DMS79 treated with DMSO at 0.1 percent for 48 hours (cell line): ENCODE results near the gene FCRL3.
"Not testable (repeated sequence)": the region's sequence is repeated elsewhere in the genome, so short reads cannot be mapped to it uniquely, and the experiment has no call there.

ENCODE experiments used
- DNase-seq: peaks from one replicate; lab custom pipeline; 2025; lab: John Stamatoyannopoulos, UW

The FCRL3 gene

GRCh38 chr1:157700732-157701131 is at the start of gene FCRL3:
TSS of gene FCRL3 (minus strand) at chr1:157700769. CDS start at chr1:157700489, 280 bp downstream.
- no peak for DNase-seq

GRCh38 chr1:157748262-157748817 is 47.8 kb upstream of the FCRL3 start:
- no peak for DNase-seq

- DNase-seq = no peak
Observed at GRCh38 chr1:157739229-157739901, 38.8 kb upstream of the FCRL3 start.

GRCh38 chr1:157735991-157736390 is 35.4 kb upstream of the FCRL3 start:
- not testable (repeated sequence) for DNase-seq

- no peak for DNase-seq
Observed at GRCh38 chr1:157734321-157734720, 33.8 kb upstream of the FCRL3 start.

- no peak for DNase-seq
Observed at GRCh38 chr1:157732755-157733154, 32.2 kb upstream of the FCRL3 start.

GRCh38 chr1:157725221-157725577 is 24.6 kb upstream of the FCRL3 start:
- DNase-seq = no peak

GRCh38 chr1:157724537-157725220 is 24.1 kb upstream of the FCRL3 start:
- DNase-seq = no peak

- no peak for DNase-seq
Observed at GRCh38 chr1:157723157-157723556, 22.6 kb upstream of the FCRL3 start.

- no peak for DNase-seq
Observed at GRCh38 chr1:157721985-157722384, 21.4 kb upstream of the FCRL3 start.

GRCh38 chr1:157715736-157716135 is 15.2 kb upstream of the FCRL3 start:
- DNase-seq = no peak

- no peak for DNase-seq
Observed at GRCh38 chr1:157711802-157712201, 11.2 kb upstream of the FCRL3 start.

GRCh38 chr1:157704878-157705277 is 4.3 kb upstream of the FCRL3 start:
- DNase-seq = no peak

- no peak for DNase-seq
Observed at GRCh38 chr1:157703981-157704380, 3.4 kb upstream of the FCRL3 start.

GRCh38 chr1:157702308-157702825 is 1.8 kb upstream of the FCRL3 start:
- no peak for DNase-seq

- no peak for DNase-seq
Observed at GRCh38 chr1:157700305-157700704, 264 bp downstream of the FCRL3 start.

- DNase-seq = no peak
Observed at GRCh38 chr1:157697781-157698569, 2.6 kb downstream of the FCRL3 start.

GRCh38 chr1:157696966-157697628 is 3.5 kb downstream of the FCRL3 start:
- DNase-seq = no peak

- no peak for DNase-seq
Observed at GRCh38 chr1:157695417-157695816, 5.2 kb downstream of the FCRL3 start.

GRCh38 chr1:157691285-157691920 is 9.2 kb downstream of the FCRL3 start:
- no peak for DNase-seq

- DNase-seq = no peak
Observed at GRCh38 chr1:157682710-157683437, 17.7 kb downstream of the FCRL3 start.
